HG03558 (cell line): Measurements from ENCODE around the gene PTPRK.

ENCODE experiments used
- ATAC-seq: cut with Tn5 transposase; IDR thresholded peaks from one replicate; pipeline ENCODE4 v1.9.1; 2021; ENCODE audit warnings: moderate number of reproducible peaks; ENCODE audit not compliant: unreplicated experiment; ENCODE audit errors: extremely low read depth

PTPRK gene

GRCh38 chr6:128520436-128521281 lies at the start of gene PTPRK:
PTPRK (minus strand) TSS chr6:128520599; CDS start chr6:128520358, 241 bp downstream.
- peak; percentile 82 for ATAC-seq

GRCh38 chr6:128567029-128567428 lies 46.6 kb upstream of the PTPRK start:
- no peak for ATAC-seq

- no peak for ATAC-seq
Observed at GRCh38 chr6:128560966-128561365, 40.6 kb upstream of the PTPRK start.

- no peak for ATAC-seq
Observed at GRCh38 chr6:128558924-128559323, 38.5 kb upstream of the PTPRK start.

- no peak for ATAC-seq
Observed at GRCh38 chr6:128558021-128558420, 37.6 kb upstream of the PTPRK start.

GRCh38 chr6:128557081-128557480 lies 36.7 kb upstream of the PTPRK start:
- ATAC-seq = no peak

- no peak for ATAC-seq
Observed at GRCh38 chr6:128554302-128554701, 33.9 kb upstream of the PTPRK start.

GRCh38 chr6:128541261-128541660 lies 20.9 kb upstream of the PTPRK start:
- ATAC-seq = no peak

- no peak for ATAC-seq
Observed at GRCh38 chr6:128538763-128539162, 18.4 kb upstream of the PTPRK start.

- ATAC-seq = no peak
Observed at GRCh38 chr6:128532827-128533226, 12.4 kb upstream of the PTPRK start.

- no peak for ATAC-seq
Observed at GRCh38 chr6:128532136-128532535, 11.7 kb upstream of the PTPRK start.

GRCh38 chr6:128531696-128532095 lies 11.3 kb upstream of the PTPRK start:
- ATAC-seq = no peak

- ATAC-seq = no peak
Observed at GRCh38 chr6:128528241-128528640, 7.8 kb upstream of the PTPRK start.

- ATAC-seq = no peak
Observed at GRCh38 chr6:128527375-128527774, 7.0 kb upstream of the PTPRK start.

- no peak for ATAC-seq
Observed at GRCh38 chr6:128526152-128526914, 5.9 kb upstream of the PTPRK start.

- no peak for ATAC-seq
Observed at GRCh38 chr6:128525406-128525805, 5.0 kb upstream of the PTPRK start.

- no peak for ATAC-seq
Observed at GRCh38 chr6:128521282-128521632, 858 bp upstream of the PTPRK start.

- no peak for ATAC-seq
Observed at GRCh38 chr6:128519931-128520435, 416 bp downstream of the PTPRK start.

GRCh38 chr6:128519132-128519930 lies 1.1 kb downstream of the PTPRK start:
- ATAC-seq = no peak

GRCh38 chr6:128518434-128519131 lies 1.8 kb downstream of the PTPRK start:
- ATAC-seq = no peak
